IMR-90 (cell line): ENCODE measurements around the gene HSPG2. TPM values are rescaled to one million over a fixed set of nuclear protein-coding genes. Genes with fewer than 3 reads are reported as not detected.

ENCODE experiments used
- ATAC-seq: fragments of 200-7000 bp; cut with Tn5 transposase; 2 replicates; pipeline ENCODE4 v1.9.1; 2020; ENCODE audit warnings: low read depth, mild to moderate bottlenecking, moderate library complexity
- BruUV-seq: library from RNA; stranded (reverse); fragments of 400-500 nt; replicated peaks from 2 replicates; lab custom pipeline; 2021; lab: Mats Ljungman, UMichigan
- CTCF ChIA-PET: fragments of 300-600 bp; formaldehyde crosslinking; extraction: SDS; loops from one replicate; lab custom pipeline; 2021; ENCODE audit warnings: antibody characterized with exemption; lab: Yijun Ruan, JAX
- POLR2A ChIA-PET: fragments of 300-600 bp; sonication (Branson Sonifier 250); formaldehyde crosslinking; loops from one replicate; lab custom pipeline; 2022; ENCODE audit warnings: antibody characterized with exemption; ENCODE audit not compliant: unreplicated experiment; lab: Charles Lee
- DNase-seq: peaks from one replicate; pipeline ENCODE4 v3.0.0; 2013
- H2AFZ ChIP-seq: replicated peaks from 2 replicates; pipeline ENCODE3; 2013; ENCODE audit warnings: low read length, mild to moderate bottlenecking; ENCODE audit not compliant: poor library complexity
- H2AK5ac ChIP-seq: 2 replicates; pipeline ENCODE4 v1.6.1; 2013; ENCODE audit warnings: low read depth, low read length, inconsistent platforms
- H2AK9ac ChIP-seq: replicated peaks from 2 replicates; pipeline ENCODE3; 2013; ENCODE audit warnings: mild to moderate bottlenecking, low read depth, low read length, moderate library complexity; ENCODE audit not compliant: poor library complexity
- H2BK120ac ChIP-seq: 2 replicates; pipeline ENCODE4 v1.6.1; 2013; ENCODE audit warnings: low read depth, low read length, inconsistent platforms
- H2BK15ac ChIP-seq: 3 replicates; pipeline ENCODE4 v1.6.1; 2013; ENCODE audit warnings: low read depth, low read length, inconsistent platforms
- H2BK20ac ChIP-seq: 2 replicates; pipeline ENCODE4 v1.6.1; 2013; ENCODE audit warnings: low read depth, mild to moderate bottlenecking, inconsistent platforms, low read length, moderate library complexity
- H2BK5ac ChIP-seq: 2 replicates; pipeline ENCODE4 v1.6.1; 2013; ENCODE audit warnings: mild to moderate bottlenecking, low read depth, low read length, inconsistent platforms; ENCODE audit not compliant: poor library complexity, severe bottlenecking
- H3K14ac ChIP-seq: replicated peaks from 2 replicates; pipeline ENCODE4 v1.6.1; 2013; ENCODE audit warnings: low read depth, low read length, inconsistent platforms
- H3K18ac ChIP-seq: 2 replicates; pipeline ENCODE4 v1.6.1; 2013; ENCODE audit warnings: low read depth, low read length, control low read depth
- H3K23ac ChIP-seq: 2 replicates; pipeline ENCODE4 v1.6.1; 2013; ENCODE audit warnings: low read depth, low read length, inconsistent platforms
- H3K27ac ChIP-seq: 2 replicates; pipeline ENCODE4 v1.5.1; 2013; ENCODE audit warnings: mild to moderate bottlenecking, control low read depth, low read length; ENCODE audit not compliant: insufficient read depth
- H3K27me3 ChIP-seq: 2 replicates; pipeline ENCODE4 v1.6.1; 2013; ENCODE audit warnings: low read length; ENCODE audit not compliant: control insufficient read depth, insufficient read depth
- H3K36me3 ChIP-seq: 2 replicates; pipeline ENCODE4 v1.6.1; 2013; ENCODE audit warnings: low read length, mixed read lengths; ENCODE audit not compliant: control insufficient read depth, insufficient read depth
- H3K4ac ChIP-seq: 2 replicates; pipeline ENCODE4 v1.6.1; 2013; ENCODE audit warnings: low read depth, low read length, inconsistent platforms
- H3K4me1 ChIP-seq: 2 replicates; pipeline ENCODE4 v1.6.1; 2013; ENCODE audit warnings: low read length, mixed read lengths; ENCODE audit not compliant: control insufficient read depth, insufficient read depth
- H3K4me2 ChIP-seq: 2 replicates; pipeline ENCODE4 v1.6.1; 2013; ENCODE audit warnings: low read depth, mild to moderate bottlenecking, control low read depth, low read length, moderate library complexity
- H3K4me3 ChIP-seq: 2 replicates; pipeline ENCODE4 v1.5.1; 2013; ENCODE audit warnings: low read depth, mild to moderate bottlenecking, control low read depth, low read length, moderate library complexity; ENCODE audit not compliant: insufficient read depth
- H3K56ac ChIP-seq: 2 replicates; pipeline ENCODE4 v1.6.1; 2013; ENCODE audit warnings: low read length, inconsistent platforms; ENCODE audit not compliant: insufficient read depth; ENCODE audit errors: extremely low read depth
- H3K79me1 ChIP-seq, 2 experiments: 2 replicates each; pipeline ENCODE4 v1.6.1; 2013; ENCODE audit warnings: low read length in 2 of 2, inconsistent platforms in 1 of 2, low read depth in 1 of 2
- H3K9ac ChIP-seq: 2 replicates; pipeline ENCODE4 v1.6.1; 2013; ENCODE audit warnings: low read depth, low read length, control low read depth
- H3K9me1 ChIP-seq: 2 replicates; pipeline ENCODE4 v1.6.1; 2013; ENCODE audit warnings: low read length, inconsistent platforms; ENCODE audit not compliant: insufficient read depth
- H3K9me3 ChIP-seq: 2 replicates; pipeline ENCODE4 v1.6.1; 2013; ENCODE audit warnings: low read length; ENCODE audit not compliant: control insufficient read depth, insufficient read depth
- H4K20me1 ChIP-seq: 2 replicates; pipeline ENCODE4 v1.6.1; 2013; ENCODE audit warnings: low read length, inconsistent platforms; ENCODE audit not compliant: insufficient read depth
- H4K5ac ChIP-seq: 2 replicates; pipeline ENCODE4 v1.6.1; 2013; ENCODE audit warnings: mild to moderate bottlenecking, low read depth, low read length, control low read depth
- H4K8ac ChIP-seq, 2 experiments: 2 replicates each; pipeline ENCODE4 v1.6.1; 2013; ENCODE audit warnings: low read depth in 2 of 2, low read length in 2 of 2, control low read depth in 1 of 2, inconsistent platforms in 1 of 2
- H4K91ac ChIP-seq: 2 replicates; pipeline ENCODE4 v1.6.1; 2013; ENCODE audit warnings: low read depth, low read length, inconsistent platforms; ENCODE audit not compliant: insufficient read depth
- BHLHE40 ChIP-seq: fragments of 150-350 bp; IDR thresholded peaks from 2 replicates; pipeline ENCODE4 v1.6.1; 2016; ENCODE audit warnings: mild to moderate bottlenecking, low read depth, low read length
- CEBPB ChIP-seq: IDR thresholded peaks from 2 replicates; pipeline ENCODE4 v1.6.1; 2012; ENCODE audit warnings: low read depth, low read length, improper control_type of control experiment
- CHD1 ChIP-seq: IDR thresholded peaks from 2 replicates; pipeline ENCODE4 v1.6.1; 2012; ENCODE audit warnings: low read depth, low read length, improper control_type of control experiment
- FOS ChIP-seq: fragments of 150-350 bp; IDR thresholded peaks from 2 replicates; pipeline ENCODE4 v1.6.1; 2016; ENCODE audit warnings: low read depth, low read length
- MAFK ChIP-seq: IDR thresholded peaks from 2 replicates; pipeline ENCODE4 v1.6.1; 2012; ENCODE audit warnings: low read depth, low read length, improper control_type of control experiment
- MAZ ChIP-seq: IDR thresholded peaks from 2 replicates; pipeline ENCODE4 v1.6.1; 2012; ENCODE audit warnings: low read depth, mild to moderate bottlenecking, low read length, improper control_type of control experiment, moderate library complexity, borderline replicate concordance
- MXI1 ChIP-seq: IDR thresholded peaks from 2 replicates; pipeline ENCODE4 v1.6.1; 2012; ENCODE audit warnings: low read depth, mild to moderate bottlenecking, low read length, moderate library complexity, borderline replicate concordance
- NFE2L2 ChIP-seq: fragments of 150-350 bp; IDR thresholded peaks from 2 replicates; pipeline ENCODE4 v1.6.1; 2016; ENCODE audit warnings: low read depth, mild to moderate bottlenecking, low read length
- POLR2A ChIP-seq: IDR thresholded peaks from 2 replicates; pipeline ENCODE4 v1.6.1; 2012; ENCODE audit warnings: mild to moderate bottlenecking, low read depth, low read length
- RAD21 ChIP-seq: IDR thresholded peaks from 2 replicates; pipeline ENCODE4 v1.6.1; 2012; ENCODE audit warnings: low read length, improper control_type of control experiment
- RCOR1 ChIP-seq: IDR thresholded peaks from 2 replicates; pipeline ENCODE4 v1.6.1; 2012; ENCODE audit warnings: mild to moderate bottlenecking, low read length, improper control_type of control experiment; ENCODE audit not compliant: insufficient replicate concordance
- RFX5 ChIP-seq: IDR thresholded peaks from 2 replicates; pipeline ENCODE4 v1.8.0; 2012; ENCODE audit warnings: low read depth, mild to moderate bottlenecking, low read length, moderate library complexity
- SMC3 ChIP-seq: fragments of 150-350 bp; IDR thresholded peaks from 2 replicates; pipeline ENCODE4 v1.6.1; 2016; ENCODE audit warnings: low read depth, mild to moderate bottlenecking, antibody characterized with exemption, low read length, moderate library complexity
- WGBS, 2 experiments: methylation state at CpG; one replicate each; pipeline versions ENCODE4 v1.1.5 to v1.1.7; 2013; ENCODE audit warnings: missing lambda C conversion rate in 2 of 2; ENCODE audit not compliant: insufficient read length in 1 of 2; ENCODE audit errors: extremely low coverage in 2 of 2; 5-methylcytosine and 5-hydroxymethylcytosine counted together
- dilution Hi-C: fragments of 300-500 bp; cut with HindIII; formaldehyde crosslinking; loops from one replicate; pipeline ENCODE4 v1.14.3; 2018; ENCODE audit warnings: low sequenced_read_pairs; ENCODE audit not compliant: unreplicated experiment
- in situ Hi-C: fragments of 300-500 bp; cut with MboI; formaldehyde crosslinking; loops from 3 replicates; pipeline ENCODE4 v1.14.3; 2019; ENCODE audit warnings: low sequenced_read_pairs, inconsistent platforms, mixed read lengths
- intact Hi-C: fragments of 100-400 bp; cut with micrococcal nuclease; formaldehyde crosslinking; loops from 2 replicates; pipeline ENCODE4 v1.10.0; 2022
- polyA plus RNA-seq, 3 experiments: library from polyadenylated mRNA; depleted of rRNA; stranded (reverse); fragments of >200 nt; gene quantifications; 2 replicates each; pipeline ENCODE4 v1.2.3, GENCODE V29; 2012; ENCODE audit warnings: low replicate concordance in 1 of 3
- total RNA-seq: library from RNA; depleted of rRNA; stranded (reverse); fragments of >200 nt; gene quantifications from 2 replicates; pipeline ENCODE4 v1.2.3, GENCODE V29; 2012
- TF ChIP-seq, protein P1 (sequence below): fragments of 150-350 bp; IDR thresholded peaks from 2 replicates; pipeline ENCODE4 v1.6.1; 2016; ENCODE audit warnings: low read depth, mild to moderate bottlenecking, low read length, moderate library complexity, borderline replicate concordance
- TF ChIP-seq, protein P2 (sequence below): fragments of 150-350 bp; IDR thresholded peaks from 2 replicates; pipeline ENCODE4 v1.6.1; 2017; ENCODE audit warnings: mild to moderate bottlenecking, antibody characterized with exemption, low read length, low read depth
- TF ChIP-seq, protein P3 (sequence below): conservative IDR thresholded peaks from 2 replicates; pipeline ENCODE4 v1.5.1; 2012; ENCODE audit warnings: mild to moderate bottlenecking, low read depth, low read length, improper control_type of control experiment

Gene HSPG2
- total and polyA plus RNA-seq, 2 of the 4 experiments (the other 2 are of a cell fraction), result 15.8 to 94.0 TPM

DNA sequence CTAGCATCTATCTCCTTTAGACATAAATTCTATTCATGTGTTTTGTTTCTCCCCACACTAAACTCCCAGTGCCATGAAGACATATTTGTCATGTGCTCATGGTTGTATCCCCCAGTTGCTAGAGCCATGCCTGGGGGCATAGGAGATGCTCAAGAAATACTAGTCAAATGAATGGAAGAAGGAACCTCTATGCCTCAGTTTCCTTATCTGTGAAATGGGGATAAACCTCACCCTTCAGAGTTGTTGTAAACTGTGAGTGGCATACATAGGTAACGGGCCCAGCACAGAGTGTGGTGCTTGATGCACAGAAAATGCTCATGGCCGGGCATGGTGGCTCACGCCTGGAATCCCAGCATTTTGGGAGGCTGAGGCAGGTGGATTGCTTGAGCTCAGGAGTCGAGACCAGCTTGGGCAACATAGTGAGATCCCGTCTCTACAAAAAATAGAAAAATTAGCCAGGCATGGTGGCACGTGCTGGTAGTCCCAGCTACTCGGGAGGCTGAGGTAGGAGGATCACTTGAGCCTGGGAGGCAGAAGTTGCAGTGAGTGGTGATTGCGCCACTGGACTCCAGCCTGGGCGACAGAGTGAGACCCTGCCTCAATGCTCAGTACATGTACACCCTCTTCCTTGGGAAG, 116.4 kb downstream of the HSPG2 start:
- no peak overlapping the region for H3K27ac ChIP-seq
- POLR2A ChIA-PET, result no interaction called here
- peaks cover 37% of the 10 kb centered on the region for H3K36me3 ChIP-seq
- H3K56ac ChIP-seq, result no peak overlapping the region
- no peak overlapping the region for H4K91ac ChIP-seq
- H3K79me1 ChIP-seq, result no peaks in the 10 kb centered on the region; a peak in 1 of 4 replicates
- no peaks in the 10 kb centered on the region for H3K9me3 ChIP-seq
- no peak overlapping the region for H3K4me2 ChIP-seq
- H3K4me1 ChIP-seq, result peaks cover 4% of the 10 kb centered on the region
- H2BK20ac ChIP-seq, result no peak overlapping the region
- no peak overlapping the region for H3K4ac ChIP-seq
- TF ChIP-seq SMC3 (no peak), MAFK (no peak), RFX5 (no peak), MAZ (no peak), CHD1 (no peak), POLR2A (no peak), FOS (no peak), MXI1 (no peak), CEBPB (no peak), RAD21 (no peak), BHLHE40 (no peak), RCOR1 (no peak), NFE2L2 (no peak)
- TF ChIP-seq, protein P1, sequence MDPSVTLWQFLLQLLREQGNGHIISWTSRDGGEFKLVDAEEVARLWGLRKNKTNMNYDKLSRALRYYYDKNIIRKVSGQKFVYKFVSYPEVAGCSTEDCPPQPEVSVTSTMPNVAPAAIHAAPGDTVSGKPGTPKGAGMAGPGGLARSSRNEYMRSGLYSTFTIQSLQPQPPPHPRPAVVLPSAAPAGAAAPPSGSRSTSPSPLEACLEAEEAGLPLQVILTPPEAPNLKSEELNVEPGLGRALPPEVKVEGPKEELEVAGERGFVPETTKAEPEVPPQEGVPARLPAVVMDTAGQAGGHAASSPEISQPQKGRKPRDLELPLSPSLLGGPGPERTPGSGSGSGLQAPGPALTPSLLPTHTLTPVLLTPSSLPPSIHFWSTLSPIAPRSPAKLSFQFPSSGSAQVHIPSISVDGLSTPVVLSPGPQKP, result no peak
- TF ChIP-seq, protein P2, sequence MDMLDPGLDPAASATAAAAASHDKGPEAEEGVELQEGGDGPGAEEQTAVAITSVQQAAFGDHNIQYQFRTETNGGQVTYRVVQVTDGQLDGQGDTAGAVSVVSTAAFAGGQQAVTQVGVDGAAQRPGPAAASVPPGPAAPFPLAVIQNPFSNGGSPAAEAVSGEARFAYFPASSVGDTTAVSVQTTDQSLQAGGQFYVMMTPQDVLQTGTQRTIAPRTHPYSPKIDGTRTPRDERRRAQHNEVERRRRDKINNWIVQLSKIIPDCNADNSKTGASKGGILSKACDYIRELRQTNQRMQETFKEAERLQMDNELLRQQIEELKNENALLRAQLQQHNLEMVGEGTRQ, result no peak
- TF ChIP-seq, protein P3, sequence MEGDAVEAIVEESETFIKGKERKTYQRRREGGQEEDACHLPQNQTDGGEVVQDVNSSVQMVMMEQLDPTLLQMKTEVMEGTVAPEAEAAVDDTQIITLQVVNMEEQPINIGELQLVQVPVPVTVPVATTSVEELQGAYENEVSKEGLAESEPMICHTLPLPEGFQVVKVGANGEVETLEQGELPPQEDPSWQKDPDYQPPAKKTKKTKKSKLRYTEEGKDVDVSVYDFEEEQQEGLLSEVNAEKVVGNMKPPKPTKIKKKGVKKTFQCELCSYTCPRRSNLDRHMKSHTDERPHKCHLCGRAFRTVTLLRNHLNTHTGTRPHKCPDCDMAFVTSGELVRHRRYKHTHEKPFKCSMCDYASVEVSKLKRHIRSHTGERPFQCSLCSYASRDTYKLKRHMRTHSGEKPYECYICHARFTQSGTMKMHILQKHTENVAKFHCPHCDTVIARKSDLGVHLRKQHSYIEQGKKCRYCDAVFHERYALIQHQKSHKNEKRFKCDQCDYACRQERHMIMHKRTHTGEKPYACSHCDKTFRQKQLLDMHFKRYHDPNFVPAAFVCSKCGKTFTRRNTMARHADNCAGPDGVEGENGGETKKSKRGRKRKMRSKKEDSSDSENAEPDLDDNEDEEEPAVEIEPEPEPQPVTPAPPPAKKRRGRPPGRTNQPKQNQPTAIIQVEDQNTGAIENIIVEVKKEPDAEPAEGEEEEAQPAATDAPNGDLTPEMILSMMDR, result no peak
- no peak overlapping the region for H2BK15ac ChIP-seq
- H3K9me1 ChIP-seq, result peaks cover 15% of the 10 kb centered on the region
- dilution Hi-C loops, result no loop called here
- H3K27me3 ChIP-seq, result no peaks in the 10 kb centered on the region
- H3K18ac ChIP-seq, result no peak overlapping the region
- in situ Hi-C loops, result no loop called here
- H3K9ac ChIP-seq, result no peak overlapping the region
- H2AFZ ChIP-seq, result no peak overlapping the region
- 86% methylated on average over 5 of the region's 9 CpGs; no CpG with 5 or more reads in 1 of the 2 experiments for WGBS, 2 experiments
- H3K14ac ChIP-seq, result no peak overlapping the region
- H2AK9ac ChIP-seq, result no peak overlapping the region
- CTCF ChIA-PET, result interaction anchor here (0.9 kb wide), 1 partner anchor 12 kb away, joined by 3 read pairs; no protein-coding TSS in a partner anchor
- H2BK5ac ChIP-seq, result no peak overlapping the region
- BruUV-seq, result no TSS peak
- no peak overlapping the region for H3K4me3 ChIP-seq
- no peak overlapping the region for H4K8ac ChIP-seq
- intact Hi-C loops, result no loop called here
- 0 out of 2 replicates have a peak, but pooled peaks cover 7% of the 10 kb centered on the region for H4K20me1 ChIP-seq
- no peak for DNase-seq
- H3K23ac ChIP-seq, result no peak overlapping the region
- H2AK5ac ChIP-seq, result no peak overlapping the region
- H2BK120ac ChIP-seq, result no peak overlapping the region
- ATAC-seq, result no peak
- H4K5ac ChIP-seq, result no peak overlapping the region
